Measurements from ENCODE around the gene TMEM82. TPM values are rescaled to one million over a fixed set of nuclear protein-coding genes. Genes with fewer than 3 reads are reported as not detected.

Gene TMEM82
- polyA plus RNA-seq, 5 donors: 0.06 to 0.16 (median 0.16) TPM; not detected in 2

DNA sequence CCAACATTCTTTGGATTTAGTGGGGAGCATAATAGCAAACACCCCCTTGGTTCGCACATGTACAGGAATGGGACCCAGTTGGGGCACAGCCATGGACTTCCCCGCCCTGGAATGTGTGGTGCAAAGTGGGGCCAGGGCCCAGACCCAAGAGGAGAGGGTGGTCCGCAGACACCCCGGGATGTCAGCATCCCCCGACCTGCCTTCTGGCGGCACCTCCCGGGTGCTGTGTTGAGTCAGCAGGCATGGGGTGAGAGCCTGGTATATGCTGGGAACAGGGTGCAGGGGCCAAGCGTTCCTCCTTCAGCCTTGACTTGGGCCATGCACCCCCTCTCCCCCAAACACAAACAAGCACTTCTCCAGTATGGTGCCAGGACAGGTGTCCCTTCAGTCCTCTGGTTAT, 43.4 kb downstream of the TMEM82 start:
- DNase-seq: no peak

DNA sequence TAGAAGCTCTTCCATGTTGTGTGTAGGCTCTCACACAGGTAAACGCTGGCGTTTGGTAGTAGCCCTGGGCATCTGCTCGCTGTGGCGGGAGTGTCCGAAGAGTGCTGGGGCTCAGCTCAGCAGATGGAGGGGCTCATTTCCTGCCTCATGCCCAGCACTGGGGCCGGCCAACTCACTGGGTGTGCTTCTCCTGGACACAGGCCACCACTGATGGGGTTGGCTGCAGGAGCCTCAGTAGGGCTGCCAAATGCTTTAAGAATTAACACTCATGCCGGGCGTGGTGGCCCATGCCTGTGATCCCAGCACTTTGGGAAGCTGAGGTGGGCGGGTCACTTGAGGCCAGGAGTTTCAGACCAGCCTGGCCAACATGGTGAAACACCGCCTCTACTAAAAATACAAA, 44.3 kb downstream of the TMEM82 start:
- DNase-seq: no peak

DNA sequence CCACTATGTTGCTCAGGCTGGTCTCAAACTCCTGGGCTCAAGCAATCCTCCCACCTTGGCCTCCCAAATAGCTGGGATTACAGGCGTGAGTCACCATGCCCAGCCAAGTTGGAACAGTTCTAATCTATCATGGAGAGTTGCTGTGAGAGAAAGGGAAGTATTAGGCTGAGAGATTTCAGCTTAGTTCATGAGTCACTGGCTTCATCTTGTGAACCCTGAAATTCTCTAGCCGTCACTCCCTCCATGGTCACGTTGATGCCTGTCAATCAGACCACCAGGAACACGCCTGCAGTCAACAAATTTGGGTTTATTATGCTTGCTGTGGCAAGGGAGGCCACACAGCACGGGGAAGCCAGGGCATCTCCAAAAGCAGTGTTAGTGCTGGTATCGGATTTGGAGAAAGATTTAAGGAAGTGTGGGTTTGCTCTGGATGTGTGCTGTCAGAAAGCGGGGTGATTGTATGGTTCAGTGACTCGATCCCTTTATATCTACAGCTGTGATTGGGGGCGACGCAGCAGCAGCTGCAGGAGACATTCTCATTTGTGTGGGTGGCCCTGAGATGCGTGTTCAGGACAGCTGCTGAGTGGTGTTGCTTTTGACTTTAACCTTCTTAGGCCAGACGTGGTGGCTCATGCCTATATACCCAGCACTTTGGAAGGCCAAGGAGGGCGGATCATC, 46.5 kb downstream of the TMEM82 start:
- DNase-seq: no peak

DNA sequence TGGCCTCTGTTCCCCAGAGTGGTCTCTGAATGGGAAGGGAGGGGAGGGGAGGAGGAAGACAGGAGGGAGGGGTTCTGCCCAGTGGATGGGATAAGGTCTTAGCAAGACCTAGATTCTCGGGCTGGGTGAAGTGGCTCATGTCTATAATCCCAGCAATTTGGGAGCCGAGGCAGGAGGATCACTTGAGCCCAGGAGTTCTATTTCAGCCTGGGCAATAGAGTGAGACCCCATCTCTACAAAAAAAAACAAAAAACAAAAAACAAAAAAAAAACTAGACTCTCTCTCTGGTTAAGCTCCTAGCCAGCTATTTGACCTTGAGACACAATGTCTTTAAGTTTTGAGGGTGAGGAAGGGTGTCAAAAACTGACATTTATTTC, 53.8 kb downstream of the TMEM82 start:
- DNase-seq: no peak

Other genes with a start within 250 kb of the TMEM82 start
- gene CASP9, start 218.3 kb upstream of the TMEM82 start, polyA plus RNA-seq (ENCODE audit: insufficient read depth in 1 of 5, insufficient read length in 5 of 5, low replicate concordance in 1 of 5): 10 to 100 TPM; 16.8 to 21.8 (median 20.3) TPM
- 10 to 100 TPM; 14.8 to 19.7 (median 17.0) TPM for gene DNAJC16, start 215.7 kb upstream of the TMEM82 start, polyA plus RNA-seq (ENCODE audit: insufficient read depth in 1 of 5, insufficient read length in 5 of 5, low replicate concordance in 1 of 5)
- gene AGMAT, start 157.4 kb upstream of the TMEM82 start, polyA plus RNA-seq (ENCODE audit: insufficient read depth in 1 of 5, insufficient read length in 5 of 5, low replicate concordance in 1 of 5): under 1 TPM; 0.32 to 0.67 (median 0.39) TPM
- gene DDI2, start 125.0 kb upstream of the TMEM82 start, polyA plus RNA-seq (ENCODE audit: insufficient read depth in 1 of 5, insufficient read length in 5 of 5, low replicate concordance in 1 of 5): 10 to 100 TPM; 13.3 to 24.0 (median 21.1) TPM
- 10 to 100 TPM; 42.6 to 62.2 (median 55.3) TPM for gene PLEKHM2, start 58.2 kb upstream of the TMEM82 start, polyA plus RNA-seq (ENCODE audit: insufficient read depth in 1 of 5, insufficient read length in 5 of 5, low replicate concordance in 1 of 5)
- 1 to 10 TPM; 2.8 to 5.6 (median 4.2) TPM for gene SLC25A34, start 6.2 kb upstream of the TMEM82 start, polyA plus RNA-seq (ENCODE audit: insufficient read depth in 1 of 5, insufficient read length in 5 of 5, low replicate concordance in 1 of 5)
- 10 to 100 TPM; 49.8 to 97.0 (median 72.9) TPM for gene FBLIM1, start 16.3 kb downstream of the TMEM82 start, polyA plus RNA-seq (ENCODE audit: insufficient read depth in 1 of 5, insufficient read length in 5 of 5, low replicate concordance in 1 of 5)
- 1 to 10 TPM; 1.8 to 2.9 (median 2.8) TPM for gene UQCRHL, start 65.2 kb downstream of the TMEM82 start, polyA plus RNA-seq (ENCODE audit: insufficient read depth in 1 of 5, insufficient read length in 5 of 5, low replicate concordance in 1 of 5)
- 10 to 100 TPM; 53.9 to 65.8 (median 55.9) TPM for gene SPEN, start 105.2 kb downstream of the TMEM82 start, polyA plus RNA-seq (ENCODE audit: insufficient read depth in 1 of 5, insufficient read length in 5 of 5, low replicate concordance in 1 of 5)
- 10 to 100 TPM; 27.8 to 38.2 (median 31.4) TPM for gene ZBTB17, start 233.6 kb downstream of the TMEM82 start, polyA plus RNA-seq (ENCODE audit: insufficient read depth in 1 of 5, insufficient read length in 5 of 5, low replicate concordance in 1 of 5)

Data from right lung (tissue), 5 donors.